Keratinocyte (primary cell): ENCODE data around the gene DACT2. TPM values are rescaled to one million over a fixed set of nuclear protein-coding genes. Genes with fewer than 3 reads are reported as not detected.

Experiments
- DNase-seq: peaks from one replicate; pipeline ENCODE4 v3.0.0-alpha.2; 2011; ENCODE audit warnings: low read depth, missing footprints, low spot score
- FAIRE-seq: peaks from 2 replicates; lab custom pipeline; 2011; peaks lifted over from hg19 to GRCh38; lab: Jason Lieb, UNC
- H2AFZ ChIP-seq: 2 replicates; pipeline ENCODE4 v1.6.0; 2012; ENCODE audit warnings: low read length, control low read depth, inconsistent platforms; ENCODE audit not compliant: control insufficient read depth
- H3K27ac ChIP-seq: 2 replicates; pipeline ENCODE4 v1.5.1; 2011; ENCODE audit warnings: low read length; ENCODE audit not compliant: control insufficient read depth, insufficient read depth
- H3K27me3 ChIP-seq: 3 replicates; pipeline ENCODE4 v1.6.0; 2011; ENCODE audit warnings: low read length; ENCODE audit not compliant: control insufficient read depth, insufficient read depth; ENCODE audit errors: extremely low read depth
- H3K36me3 ChIP-seq, 2 experiments: 2 replicates in 1 of 2; 3 replicates in 1 of 2; pipeline ENCODE4 v1.5.1; 2011; ENCODE audit warnings: low read length in 2 of 2, mild to moderate bottlenecking in 1 of 2; ENCODE audit not compliant: control insufficient read depth in 2 of 2, insufficient read depth in 2 of 2; ENCODE audit errors: extremely low read depth in 1 of 2
- H3K4me1 ChIP-seq: 3 replicates; pipeline ENCODE4 v1.5.1; 2011; ENCODE audit warnings: low read length; ENCODE audit not compliant: control insufficient read depth, insufficient read depth; ENCODE audit errors: extremely low read depth
- H3K4me2 ChIP-seq: 3 replicates; pipeline ENCODE4 v1.6.0; 2011; ENCODE audit warnings: low read depth, low read length; ENCODE audit not compliant: control insufficient read depth, insufficient read depth; ENCODE audit errors: extremely low read depth
- H3K4me3 ChIP-seq, 3 experiments: fragments of 200-600 bp in 1 of 3; sonication (generic) in 1 of 3; 2 replicates in 2 of 3; 3 replicates in 1 of 3; pipeline ENCODE4 v1.5.1; 2011 to 2016; ENCODE audit warnings: low read length in 3 of 3, mild to moderate bottlenecking in 3 of 3, control low read depth in 2 of 3, inconsistent platforms in 1 of 3, low read depth in 1 of 3, mixed read lengths in 1 of 3, mixed run types in 1 of 3, moderate library complexity in 1 of 3; ENCODE audit not compliant: control insufficient read depth in 2 of 3, insufficient read depth in 2 of 3; ENCODE audit errors: extremely low read depth in 1 of 3
- H3K79me2 ChIP-seq: 2 replicates; pipeline ENCODE4 v1.6.0; 2012; ENCODE audit warnings: low read length; ENCODE audit not compliant: control insufficient read depth, insufficient read depth
- H3K9ac ChIP-seq: 3 replicates; pipeline ENCODE4 v1.6.0; 2011; ENCODE audit warnings: low read length; ENCODE audit not compliant: control insufficient read depth, insufficient read depth; ENCODE audit errors: extremely low read depth
- H3K9me1 ChIP-seq: 3 replicates; pipeline ENCODE4 v1.6.0; 2011; ENCODE audit warnings: low read length; ENCODE audit not compliant: control insufficient read depth, insufficient read depth; ENCODE audit errors: extremely low read depth
- H3K9me3 ChIP-seq: 2 replicates; pipeline ENCODE4 v1.5.1; 2012; ENCODE audit warnings: low read depth, low read length; ENCODE audit not compliant: control insufficient read depth
- H4K20me1 ChIP-seq: 3 replicates; pipeline ENCODE4 v1.6.0; 2011; ENCODE audit warnings: low read length; ENCODE audit not compliant: control insufficient read depth, insufficient read depth; ENCODE audit errors: extremely low read depth
- CTCF ChIP-seq, 3 experiments: IDR thresholded peaks in 1 of 3; conservative IDR thresholded peaks in 1 of 3; optimal IDR thresholded peaks in 1 of 3; 2 replicates in 2 of 3; 3 replicates in 1 of 3; pipeline versions ENCODE3 to v1.5.1; 2011; ENCODE audit warnings: low read length in 3 of 3, mild to moderate bottlenecking in 3 of 3, moderate library complexity in 2 of 3, control low read depth in 1 of 3, inconsistent platforms in 1 of 3; ENCODE audit not compliant: insufficient read depth in 2 of 3; ENCODE audit errors: extremely low read depth in 1 of 3
- EZH2 ChIP-seq: IDR thresholded peaks from one replicate; pipeline ENCODE4 v1.6.1; 2012; ENCODE audit warnings: inconsistent platforms, mild to moderate bottlenecking, low read length, moderate library complexity
- dilution Hi-C: fragments of 300-500 bp; cut with MboI; formaldehyde crosslinking; loops from one replicate; pipeline ENCODE4 v1.7.0; 2020; ENCODE audit warnings: low sequenced_read_pairs; ENCODE audit not compliant: extremely low pct_ligation_motif_present
- polyA plus RNA-seq, 5 experiments: library from polyadenylated mRNA; depleted of rRNA in 3 of 5; stranded (reverse) in 3 of 5; stranded (forward) in 1 of 5; unstranded in 1 of 5; fragments of >200 nt; gene quantifications; 1 replicate in 1 of 5; 2 replicates in 3 of 5; 3 replicates in 1 of 5; pipeline versions ENCODE4 v1.2.1 to v1.2.3, GENCODE V29; 2011 to 2012; ENCODE audit warnings: missing spikeins in 2 of 5, low read depth in 1 of 5, low replicate concordance in 1 of 5

The DACT2 gene
- polyA plus RNA-seq, 1 donor (not counting 4 experiments of a cell fraction or from before 2014, with no cell fraction given) = 0.09 TPM

GRCh38 chr6:168355716-168356522 is 36.3 kb upstream of the DACT2 start:
- no peaks in the 10 kb centered on the region for H3K9me1 ChIP-seq
- H3K4me3 ChIP-seq = no peak overlapping the region
- no peaks in the 10 kb centered on the region for H3K36me3 ChIP-seq
- no peak overlapping the region for H3K27ac ChIP-seq
- FAIRE-seq (no peak), DNase-seq (no peak)
- no peak overlapping the region for H3K9ac ChIP-seq
- H3K4me1 ChIP-seq = no peaks in the 10 kb centered on the region
- H4K20me1 ChIP-seq = no peaks in the 10 kb centered on the region
- H3K4me2 ChIP-seq = no peak overlapping the region
- peaks cover 2% of the 10 kb centered on the region for H3K9me3 ChIP-seq
- TF ChIP-seq CTCF (optimal IDR thresholded peaks at IDR 0.05 in 1 of 3, IDR thresholded peaks at IDR 0.05 in 1 of 3, conservative IDR thresholded peaks at IDR 0.05 in 1 of 3; ENCODE audit: extremely low read depth in 1 of 3, insufficient read depth in 2 of 3, low read length in 3 of 3) (peak; percentile 53 to 81 (median 76)), EZH2 (no peak)
- H2AFZ ChIP-seq = no peak overlapping the region
- no peaks in the 10 kb centered on the region for H3K27me3 ChIP-seq
- dilution Hi-C loops = no loop called here
- H3K79me2 ChIP-seq = no peaks in the 10 kb centered on the region

DNA sequence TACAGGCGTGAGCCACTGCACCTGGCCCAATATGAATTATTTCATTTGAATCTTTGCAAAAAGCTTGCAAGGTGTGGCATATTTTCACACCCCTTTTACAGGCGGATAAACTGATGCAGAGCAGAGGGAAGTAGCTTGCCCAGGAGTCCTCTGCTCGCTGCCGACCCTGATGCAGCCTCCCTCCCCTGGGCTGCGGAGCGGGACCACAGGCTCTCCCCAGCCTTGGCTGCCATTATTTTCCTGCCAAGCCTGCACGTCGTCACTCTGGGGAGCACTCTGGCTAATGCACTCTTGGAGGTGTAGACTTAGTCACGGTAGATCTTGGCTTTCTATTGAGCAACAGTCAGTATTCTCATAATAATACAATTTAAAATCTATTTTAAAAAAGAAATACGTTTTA is 34.8 kb upstream of the DACT2 start:
- Histone ChIP-seq H3K27ac (no peak overlapping the region), H3K4me3 (no peak overlapping the region), H3K4me2 (no peak overlapping the region), H3K9ac (no peak overlapping the region), H2AFZ (no peak overlapping the region), H3K4me1 (no peaks in the 10 kb centered on the region), H3K27me3 (no peaks in the 10 kb centered on the region), H3K9me1 (no peaks in the 10 kb centered on the region), H3K9me3 (peaks cover 2% of the 10 kb centered on the region), H3K36me3 (no peaks in the 10 kb centered on the region), H3K79me2 (no peaks in the 10 kb centered on the region), H4K20me1 (no peaks in the 10 kb centered on the region)
- DNase-seq (no peak), FAIRE-seq (no peak)
- dilution Hi-C loops = no loop called here
- TF ChIP-seq EZH2 (no peak), CTCF (optimal IDR thresholded peaks at IDR 0.05 in 1 of 3, IDR thresholded peaks at IDR 0.05 in 1 of 3, conservative IDR thresholded peaks at IDR 0.05 in 1 of 3; ENCODE audit: extremely low read depth in 1 of 3, insufficient read depth in 2 of 3, low read length in 3 of 3) (no peak)
